Iris pigment epithelial cell (primary cell): Measurements from ENCODE around the gene RAPGEF5.

Experiments used
- DNase-seq: peaks from one replicate; pipeline ENCODE4 v3.0.0-alpha.2; 2011; ENCODE audit warnings: low read depth

Gene RAPGEF5

GRCh38 chr7:22377703-22378102 is 20.7 kb upstream of the RAPGEF5 start:
- DNase-seq: no peak

GRCh38 chr7:22375359-22376048 is 18.6 kb upstream of the RAPGEF5 start:
- DNase-seq: no peak

DNA sequence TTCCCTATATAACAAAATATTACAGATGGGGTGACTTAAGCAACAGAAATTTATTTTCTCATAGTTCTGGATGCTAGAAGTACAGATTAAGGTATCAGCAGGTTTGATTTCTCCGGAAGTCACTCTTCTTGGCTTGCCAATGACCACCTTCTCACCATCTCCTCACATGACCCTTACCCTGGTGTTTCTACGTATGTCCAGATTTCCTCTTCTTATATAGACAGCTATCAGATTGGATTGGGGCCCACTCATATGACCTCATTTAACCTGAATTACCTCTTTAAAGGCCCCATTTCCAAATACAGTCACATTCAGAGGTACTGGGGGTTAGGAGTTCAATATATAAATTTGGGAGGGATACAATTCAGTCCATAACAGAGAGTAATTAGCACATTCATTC is 17.0 kb upstream of the RAPGEF5 start:
- no peak for DNase-seq

DNA sequence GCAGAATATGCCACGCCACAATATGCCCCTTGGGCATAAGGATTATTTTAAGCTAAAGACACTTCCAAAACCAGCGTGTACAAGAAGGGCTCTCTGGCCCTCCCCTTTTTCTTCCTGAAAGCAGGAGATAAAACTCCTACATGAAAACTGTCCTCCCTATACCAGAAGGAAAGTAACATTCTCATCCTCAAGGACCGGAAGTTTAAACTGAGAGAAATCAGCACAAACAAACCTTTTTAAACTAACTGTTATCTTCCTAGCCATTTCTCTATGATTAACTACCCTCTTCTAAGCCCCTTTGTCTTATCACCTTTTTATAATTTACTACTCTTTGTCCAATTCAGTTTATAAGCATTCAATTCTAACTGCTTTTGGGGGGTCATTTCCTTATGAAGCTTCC is 16.4 kb upstream of the RAPGEF5 start:
- no peak for DNase-seq

DNA sequence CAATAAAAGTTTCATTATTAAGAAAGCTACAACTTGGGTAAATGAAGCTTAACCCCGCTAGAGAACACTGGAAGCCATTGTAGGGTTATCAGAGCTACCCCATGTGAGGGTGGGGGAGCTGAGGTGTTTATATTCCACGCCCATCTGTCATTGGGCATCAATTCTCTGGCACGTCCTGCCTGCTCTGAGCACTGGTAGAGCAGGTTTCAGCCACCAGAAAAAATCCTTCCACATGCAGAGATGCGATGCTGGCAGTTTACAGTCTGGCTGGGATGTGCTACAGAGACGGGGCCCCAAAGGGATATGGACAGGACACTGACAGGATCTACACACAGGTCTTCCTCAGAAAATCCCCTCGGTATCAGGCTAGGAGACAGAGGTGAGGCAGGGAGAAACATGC is 15.9 kb upstream of the RAPGEF5 start:
- no peak for DNase-seq

DNA sequence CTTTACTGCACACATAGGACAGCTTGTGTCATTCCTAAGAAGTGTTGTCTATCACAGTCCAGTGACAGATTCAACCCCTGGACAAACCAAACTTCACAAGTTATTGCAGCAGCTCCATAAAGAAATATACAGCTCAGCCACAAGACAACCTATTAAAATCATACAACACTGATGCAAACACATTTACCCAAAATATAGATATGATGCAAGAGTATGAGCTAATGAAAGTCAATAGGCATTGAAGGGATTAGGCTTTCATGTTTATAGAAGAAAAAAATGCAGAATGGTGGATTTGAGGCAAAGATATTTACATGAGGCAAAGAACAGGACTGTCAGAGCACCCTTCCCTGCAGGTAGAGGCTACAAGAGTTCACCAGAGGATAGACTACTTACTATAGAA is 14.9 kb upstream of the RAPGEF5 start:
- DNase-seq: no peak

DNA sequence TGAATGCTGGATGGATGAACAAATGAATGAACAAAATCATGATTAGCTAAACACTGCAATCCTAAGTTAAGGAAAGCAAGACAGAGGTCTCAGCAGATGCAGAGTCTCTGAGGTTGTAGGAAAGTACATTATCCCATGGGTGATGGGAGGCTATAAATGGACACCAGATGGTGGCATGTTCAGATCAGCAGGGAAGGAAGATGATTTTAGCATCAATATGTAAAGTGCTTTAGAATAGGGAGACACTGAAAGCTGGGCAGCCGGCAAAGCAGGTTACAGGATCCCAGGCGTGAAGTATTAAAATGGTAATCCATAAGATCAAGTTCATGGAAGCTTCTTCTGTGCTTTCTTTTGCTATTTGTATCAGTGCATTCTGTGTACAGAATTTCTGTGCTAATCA is 7.9 kb upstream of the RAPGEF5 start:
- no peak for DNase-seq

- no peak for DNase-seq
These were observed 6.9 kb upstream of the RAPGEF5 start for GRCh38 chr7:22363756-22364422.

DNA sequence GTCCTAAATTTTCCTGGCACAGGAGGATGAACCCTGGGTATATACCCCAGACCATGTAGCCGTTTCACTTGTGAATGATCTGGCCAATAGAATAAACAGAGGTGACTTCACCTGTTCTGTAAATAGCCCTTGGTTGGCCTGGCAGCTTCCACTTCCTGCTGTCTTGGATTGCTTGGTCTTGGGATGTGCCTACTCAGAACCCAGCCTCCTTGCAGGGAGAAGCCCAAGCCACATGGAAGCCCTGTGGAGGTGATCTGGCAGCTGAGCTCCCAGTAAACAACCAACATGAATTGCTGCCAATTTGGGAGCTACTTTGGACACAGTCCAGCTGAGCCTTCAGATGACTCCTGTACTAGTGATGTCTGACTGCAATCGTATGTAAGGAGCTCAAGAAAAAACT is 4.8 kb upstream of the RAPGEF5 start:
- no peak for DNase-seq

DNA sequence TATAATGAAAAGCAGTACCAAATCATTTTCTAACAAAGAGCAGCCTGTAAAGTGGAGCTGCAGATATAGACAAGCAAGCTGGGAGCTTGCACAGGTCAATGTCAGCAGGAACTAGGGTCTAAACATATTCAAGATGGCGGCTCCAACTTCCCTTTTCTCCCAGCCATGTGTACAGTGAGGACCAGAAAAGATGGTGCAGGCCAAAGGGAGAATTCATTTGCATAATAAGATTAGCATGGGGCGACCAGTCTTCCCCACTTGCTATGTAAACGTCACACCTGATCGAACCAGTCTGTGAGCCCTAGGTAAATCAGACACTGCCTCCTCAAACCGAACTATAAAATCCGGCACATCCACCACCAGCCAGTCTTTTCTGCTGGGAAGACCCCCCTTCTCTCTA is 4.4 kb upstream of the RAPGEF5 start:
- no peak for DNase-seq

GRCh38 chr7:22358820-22359697 is 2.1 kb upstream of the RAPGEF5 start:
- DNase-seq: no peak

DNA sequence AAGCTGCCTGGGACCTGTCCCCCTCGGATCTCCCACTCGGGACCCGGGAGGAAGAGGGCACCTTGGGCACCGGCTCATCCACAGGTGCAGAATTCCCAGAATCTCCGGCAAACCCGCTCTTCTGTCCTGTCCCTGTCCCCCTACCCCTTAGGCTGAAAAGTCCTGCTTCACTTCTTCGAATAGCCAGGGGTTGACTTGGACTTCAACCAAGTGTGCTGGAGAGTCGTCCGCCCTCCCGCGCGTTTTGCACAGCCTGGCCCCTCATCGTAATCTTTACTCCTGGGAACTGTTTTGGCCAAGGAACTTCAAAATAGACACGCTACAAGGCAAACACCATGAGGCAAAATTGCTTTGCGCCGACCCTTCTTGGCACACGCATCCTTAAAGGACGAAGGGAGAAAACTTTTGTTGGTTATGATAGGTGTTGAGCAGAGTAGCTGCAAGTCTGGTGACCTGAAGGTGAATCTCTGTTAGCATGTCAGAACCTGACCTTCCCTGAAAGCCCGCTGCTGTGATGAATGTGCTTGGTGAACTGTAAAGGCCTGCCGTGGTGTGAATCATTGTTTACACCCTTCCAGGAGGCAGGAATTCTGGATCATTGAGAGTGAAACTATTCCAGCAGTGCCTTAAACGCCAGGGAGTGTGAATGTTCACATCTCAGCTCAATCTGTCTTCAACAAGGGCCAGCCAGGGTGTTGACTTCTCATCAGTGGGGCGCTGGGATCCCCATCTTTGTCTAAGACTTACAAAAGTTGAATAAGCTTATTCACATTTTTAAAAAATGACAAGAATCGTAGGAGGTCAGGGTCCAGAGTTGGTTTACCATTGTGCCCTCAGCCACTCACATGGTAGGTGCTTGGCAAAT is 589 bp upstream of the RAPGEF5 start:
- DNase-seq: no peak

DNA sequence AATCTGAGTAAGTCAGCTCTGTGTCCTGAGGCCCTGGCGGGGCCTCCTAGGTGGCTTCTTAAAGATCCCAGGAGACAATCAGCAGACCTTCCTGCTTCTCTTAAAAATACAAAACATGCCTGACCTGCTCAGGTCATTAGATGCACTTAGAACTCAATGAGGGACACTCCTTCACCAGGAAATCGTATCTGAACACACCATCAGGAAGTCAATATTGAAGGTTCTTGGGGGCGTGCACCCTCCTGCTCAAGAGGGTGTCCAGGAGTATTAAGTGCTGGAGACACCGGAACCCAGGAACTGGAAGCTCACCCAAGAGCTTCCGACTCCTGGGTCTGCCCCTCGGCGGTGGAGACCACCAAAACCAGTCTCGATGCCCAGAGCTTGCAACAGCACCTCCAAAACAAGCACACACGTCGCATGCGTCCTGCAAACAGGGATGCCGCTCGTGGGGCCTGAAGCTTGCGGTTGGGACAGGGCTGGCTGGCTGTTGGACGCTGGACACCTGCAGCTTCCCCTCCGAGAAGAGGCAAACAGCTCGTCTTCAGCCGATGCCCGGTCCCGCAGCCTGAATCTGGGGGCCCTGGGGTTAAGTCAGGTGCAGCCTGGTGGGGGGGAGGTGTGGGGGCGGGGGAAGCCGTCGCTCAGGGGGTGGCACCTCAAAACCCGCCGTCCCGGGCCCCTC is 803 bp downstream of the RAPGEF5 start:
- DNase-seq: no peak

GRCh38 chr7:22355620-22356009 is 1.3 kb downstream of the RAPGEF5 start:
- no peak for DNase-seq

DNA sequence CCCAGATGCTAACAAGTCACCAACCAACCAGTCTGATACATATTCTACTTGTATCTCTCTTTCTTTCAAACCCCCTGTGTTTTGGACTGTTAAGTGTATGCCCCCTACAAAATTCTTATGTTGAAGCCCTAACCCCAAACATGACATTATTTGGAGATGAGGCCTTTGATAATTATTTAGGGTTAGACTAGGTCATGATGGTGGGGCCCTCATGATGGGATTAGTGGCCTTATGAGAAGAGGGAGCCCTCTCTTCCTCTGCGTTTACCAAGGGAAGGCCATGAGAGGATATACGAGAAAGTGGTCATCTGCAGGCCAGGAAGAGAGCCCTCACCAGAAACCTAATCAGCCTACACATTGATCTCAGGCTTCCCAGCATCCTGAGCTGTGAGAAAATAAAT is 2.5 kb downstream of the RAPGEF5 start:
- no peak for DNase-seq

- DNase-seq: no peak
These were observed 4.1 kb downstream of the RAPGEF5 start for GRCh38 chr7:22352887-22353286.

DNA sequence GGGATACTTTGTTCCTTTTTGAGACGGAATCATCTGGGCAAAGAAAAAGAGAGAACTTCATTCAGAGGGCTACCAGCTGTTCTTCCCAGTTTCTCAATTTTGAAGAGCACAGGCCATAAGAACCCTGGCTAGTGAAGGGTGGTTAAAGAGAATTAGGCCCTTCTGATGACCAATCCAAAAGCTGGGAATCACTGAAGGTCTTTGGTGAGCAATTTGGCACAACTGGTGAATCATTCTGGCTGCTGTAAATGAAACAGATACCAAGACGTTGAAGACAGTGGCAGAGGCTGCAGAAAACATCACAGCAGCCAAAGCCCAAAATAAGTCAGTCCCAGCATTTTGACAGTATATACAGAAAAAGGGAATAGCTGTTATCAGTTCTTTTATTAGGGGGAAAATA is 5.1 kb downstream of the RAPGEF5 start:
- DNase-seq: no peak

- DNase-seq: no peak
These were observed 5.6 kb downstream of the RAPGEF5 start for GRCh38 chr7:22351329-22351692.

- DNase-seq: peak; percentile 32
These were observed 6.3 kb downstream of the RAPGEF5 start for GRCh38 chr7:22350466-22351328.

DNA sequence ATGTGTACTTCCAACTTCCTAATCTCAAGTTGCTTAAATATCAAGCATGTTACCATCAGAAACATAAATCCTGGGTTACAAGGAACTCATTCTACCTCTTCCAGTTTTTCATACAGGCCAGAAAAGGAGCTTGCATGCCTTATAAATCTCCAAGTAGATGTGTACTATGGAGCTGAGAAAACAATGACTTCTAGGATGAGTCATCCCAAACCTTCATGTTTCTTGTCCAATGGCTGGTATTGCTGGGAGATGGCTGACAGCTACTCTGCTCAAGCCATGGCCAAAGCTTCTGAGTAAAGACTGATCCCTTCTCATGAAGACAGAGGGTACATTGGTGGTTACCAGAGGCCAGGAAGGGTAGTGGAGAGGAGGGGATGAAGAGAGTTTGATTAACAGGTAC is 8.6 kb downstream of the RAPGEF5 start:
- no peak for DNase-seq
